GM11168 (cell line): ENCODE results near the gene ATP6V0E2.

Experiments
- in situ Hi-C: fragments of 300-500 bp; cut with MboI; formaldehyde crosslinking; loops from one replicate; pipeline ENCODE4 v1.12.0; 2022; ENCODE audit warnings: low sequenced_read_pairs; ENCODE audit not compliant: unreplicated experiment

ATP6V0E2 gene

DNA sequence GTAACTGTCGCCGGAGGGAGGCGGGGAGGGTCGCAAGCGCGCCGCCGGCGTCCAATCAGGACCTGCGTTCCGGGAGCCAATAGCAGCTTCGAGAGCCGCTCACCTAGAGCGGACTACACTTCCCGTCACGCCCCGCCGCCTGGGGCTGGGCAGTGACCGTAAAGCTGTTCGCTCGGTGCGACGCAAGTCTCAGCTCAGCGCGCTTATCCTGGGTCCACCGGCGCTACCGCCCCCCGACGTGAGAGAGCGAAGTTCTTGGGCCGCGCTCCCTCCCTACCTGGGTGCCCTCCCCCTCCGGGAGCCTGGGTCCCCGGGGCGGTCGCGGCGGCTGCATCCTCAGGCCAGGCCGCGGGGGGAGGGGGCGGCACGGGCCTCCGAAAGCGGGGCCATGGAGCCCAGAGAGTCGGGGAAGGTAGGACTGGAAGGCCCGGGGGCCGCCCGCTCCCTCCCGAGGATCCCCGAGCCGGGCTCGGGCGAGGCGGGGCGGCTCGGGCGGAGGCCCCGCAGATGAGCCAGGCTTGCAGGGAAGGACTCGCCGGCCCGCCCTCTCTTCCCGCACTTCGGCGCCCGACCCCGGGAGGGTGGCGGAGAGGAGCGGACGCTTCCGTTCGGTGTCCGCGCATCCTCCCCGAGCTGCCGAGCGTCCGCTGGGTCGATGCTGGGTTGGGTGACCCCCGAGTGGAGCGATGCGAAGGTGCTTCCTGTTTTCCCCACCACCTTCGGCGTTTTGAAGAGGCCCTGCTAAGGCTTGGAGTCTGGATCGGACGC, 35.4 kb upstream of the ATP6V0E2 start, which contains the start of gene ZNF862:
ZNF862 (plus strand) TSS at position 152 of the 768 bp plus-strand sequence; CDS start at position 389, 237 bp downstream.
- in situ Hi-C loops = no loop called here

DNA sequence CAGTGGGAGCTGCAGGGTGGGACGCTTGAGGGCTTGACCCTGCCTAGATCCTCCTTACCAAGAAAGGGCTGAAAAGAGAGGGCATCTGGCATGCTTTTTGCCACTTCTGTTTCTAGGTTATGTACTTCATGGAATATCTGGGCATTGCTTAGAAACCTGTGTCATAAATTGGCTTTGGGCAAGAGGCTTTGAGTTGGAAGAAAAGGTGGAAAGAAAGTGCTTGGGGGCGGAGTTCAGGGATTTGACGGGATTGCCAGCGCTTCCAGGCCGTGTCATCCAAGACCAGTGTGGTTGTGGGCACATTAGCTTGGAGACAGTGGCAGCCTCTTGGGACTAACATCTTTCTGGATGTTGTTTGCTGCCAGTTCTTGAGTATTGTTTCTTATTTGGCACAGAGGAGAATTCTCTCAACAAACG, 34.8 kb upstream of the ATP6V0E2 start:
- in situ Hi-C loops = no loop called here

DNA sequence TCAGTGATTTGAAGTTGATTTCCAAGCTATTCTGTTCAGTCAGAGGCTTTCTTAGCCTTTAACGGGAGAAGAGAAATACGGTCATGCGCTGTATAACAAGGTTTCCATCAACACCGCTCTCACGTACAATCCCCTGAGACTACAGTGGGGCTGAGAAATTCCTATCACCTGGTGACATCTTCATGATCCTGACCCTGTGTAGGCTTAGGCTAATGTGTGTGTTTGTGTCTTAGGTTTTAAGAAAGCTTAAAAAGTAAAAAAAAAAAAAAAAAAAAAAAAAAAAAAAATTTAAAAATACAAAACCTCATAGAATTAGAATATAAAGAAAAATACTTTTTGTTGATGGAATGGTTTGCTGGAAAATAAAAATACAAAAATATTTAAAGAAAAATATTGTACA, 33.8 kb upstream of the ATP6V0E2 start:
- in situ Hi-C loops = no loop called here

DNA sequence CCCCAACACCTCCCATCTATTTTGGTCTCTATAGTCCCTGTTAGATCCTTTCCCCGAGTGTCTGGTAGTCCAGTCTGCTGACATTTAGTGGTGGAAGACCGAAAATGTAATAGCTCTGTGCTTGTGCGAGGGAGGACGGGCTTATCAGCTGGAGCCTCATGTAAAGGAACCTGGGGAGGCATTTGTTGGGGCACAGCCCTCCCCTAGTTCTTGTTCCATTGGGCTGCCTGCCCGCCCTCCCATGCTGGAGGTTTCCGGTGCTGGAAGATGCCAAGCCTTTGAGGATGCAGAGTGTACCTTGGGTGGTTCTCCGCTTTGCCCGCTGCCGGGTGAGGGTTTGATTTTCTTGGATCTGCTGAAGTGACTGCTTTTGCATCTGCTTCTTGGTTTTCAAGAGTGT, 30.2 kb upstream of the ATP6V0E2 start:
- in situ Hi-C loops = no loop called here

DNA sequence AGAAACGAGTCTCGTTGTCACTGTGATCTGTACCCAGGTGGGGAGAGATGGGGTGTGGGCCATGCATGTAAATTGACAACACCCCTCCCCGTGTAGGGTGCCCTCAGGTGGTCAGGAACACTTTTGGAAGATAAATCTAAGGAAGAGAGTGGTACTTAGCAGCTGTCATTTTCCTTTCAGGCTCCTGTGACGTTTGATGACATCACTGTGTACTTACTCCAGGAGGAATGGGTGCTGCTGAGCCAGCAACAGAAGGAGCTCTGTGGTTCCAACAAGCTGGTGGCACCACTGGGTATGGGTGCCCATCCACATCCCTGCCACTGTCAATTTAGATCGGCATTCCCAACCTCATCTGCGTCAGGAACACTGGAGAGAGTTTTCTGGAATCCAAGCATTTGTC, 29.3 kb upstream of the ATP6V0E2 start:
- in situ Hi-C loops = no loop called here

DNA sequence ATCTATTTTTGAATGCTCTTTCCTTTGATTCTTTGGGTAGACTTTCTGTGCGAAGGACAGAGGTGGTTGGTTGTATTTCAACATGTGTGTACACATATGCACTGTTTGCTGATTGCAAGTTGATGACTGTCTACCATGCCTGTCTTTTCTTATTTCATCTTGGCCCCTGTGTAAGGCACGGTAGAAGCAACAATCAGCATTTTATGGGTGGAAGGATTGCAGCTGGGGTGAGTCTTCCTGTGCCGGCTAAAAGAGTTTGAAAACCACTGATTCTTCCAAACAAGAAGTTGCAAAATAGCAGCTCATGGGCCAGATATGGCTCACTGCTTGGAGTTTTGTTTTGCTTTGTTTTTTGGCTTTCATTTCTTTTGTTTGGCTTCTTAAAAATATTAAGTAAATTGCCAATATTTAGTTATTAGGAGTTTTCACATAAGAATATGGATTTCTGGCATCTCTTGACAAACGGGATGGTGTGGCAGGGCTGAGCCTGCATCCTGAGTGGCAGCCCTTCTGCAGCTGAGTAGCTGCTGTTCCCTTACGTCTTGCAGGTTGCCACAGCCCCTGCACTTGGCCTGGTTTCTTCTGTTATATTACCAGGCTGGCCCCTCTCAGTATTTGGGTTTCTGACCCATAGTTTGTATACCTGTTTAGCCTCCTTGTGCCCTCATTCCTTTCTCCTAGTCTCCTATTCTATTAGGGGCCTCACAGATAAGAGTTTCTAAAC, 28.4 kb upstream of the ATP6V0E2 start:
- in situ Hi-C loops = no loop called here

DNA sequence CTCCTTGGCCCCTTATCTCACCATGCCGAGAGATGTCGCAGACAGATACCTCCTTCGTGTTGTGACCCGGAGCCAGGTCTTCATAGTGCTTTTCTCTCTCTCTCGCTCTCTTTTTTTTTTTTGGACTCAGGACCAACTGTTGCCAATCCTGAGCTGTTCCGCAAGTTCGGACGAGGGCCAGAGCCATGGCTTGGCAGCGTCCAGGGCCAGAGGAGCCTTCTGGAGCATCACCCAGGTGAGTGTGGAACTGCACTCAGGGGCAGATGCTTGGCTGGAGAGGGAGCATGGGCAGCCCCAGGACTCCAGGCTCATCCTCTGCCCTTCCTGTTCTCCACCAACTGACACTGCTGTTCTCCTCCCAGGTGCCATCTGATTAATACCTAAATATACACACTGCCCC, 27.7 kb upstream of the ATP6V0E2 start:
- in situ Hi-C loops = no loop called here

DNA sequence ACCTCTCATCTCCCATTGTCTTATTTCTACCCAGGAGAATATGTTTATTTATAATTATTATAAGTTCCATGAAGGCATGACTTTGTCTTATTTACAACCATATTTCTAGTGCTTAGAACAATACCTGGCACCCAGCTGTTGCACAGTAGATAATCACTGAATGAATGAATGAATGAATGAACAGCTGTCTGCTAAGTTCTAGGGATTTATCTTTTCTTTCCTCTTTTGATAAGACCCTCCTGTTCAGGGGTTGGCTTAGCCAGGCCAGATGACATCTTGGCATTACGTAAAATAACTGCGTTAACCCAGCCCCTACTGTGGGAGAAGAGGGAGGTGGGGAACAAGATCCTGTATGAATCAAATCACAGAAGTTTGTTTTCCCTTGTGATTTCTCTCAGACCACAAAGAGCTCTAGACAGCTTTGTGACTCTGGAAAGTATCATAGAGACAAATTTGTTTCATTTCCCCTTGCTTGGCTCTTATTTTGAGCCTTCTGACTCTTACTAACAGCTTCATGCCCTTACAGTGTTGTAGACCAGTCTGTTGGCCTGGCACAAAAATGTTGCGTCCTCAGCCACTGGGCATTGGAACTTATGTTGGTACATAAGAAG, 27.2 kb upstream of the ATP6V0E2 start:
- in situ Hi-C loops = no loop called here

DNA sequence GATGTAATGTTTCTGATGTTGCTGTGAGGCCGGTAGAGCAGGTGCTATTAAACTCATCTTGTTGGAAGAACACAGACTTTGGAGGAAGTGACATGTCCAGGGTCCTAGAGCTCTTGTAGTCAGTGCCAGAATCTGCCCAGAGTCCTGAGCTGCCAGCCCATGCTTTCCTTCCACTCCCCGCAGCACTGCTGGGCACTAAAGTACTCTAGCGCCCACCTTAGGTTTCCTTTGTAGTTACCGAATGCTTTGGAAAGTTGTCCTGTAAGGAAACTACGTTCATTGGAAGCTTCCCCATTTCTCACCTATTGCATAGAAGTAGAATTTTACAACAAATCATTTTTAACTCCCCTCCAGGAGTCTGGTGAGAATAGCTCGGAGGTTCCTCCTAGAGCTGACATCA, 24.6 kb upstream of the ATP6V0E2 start:
- in situ Hi-C loops = no loop called here

DNA sequence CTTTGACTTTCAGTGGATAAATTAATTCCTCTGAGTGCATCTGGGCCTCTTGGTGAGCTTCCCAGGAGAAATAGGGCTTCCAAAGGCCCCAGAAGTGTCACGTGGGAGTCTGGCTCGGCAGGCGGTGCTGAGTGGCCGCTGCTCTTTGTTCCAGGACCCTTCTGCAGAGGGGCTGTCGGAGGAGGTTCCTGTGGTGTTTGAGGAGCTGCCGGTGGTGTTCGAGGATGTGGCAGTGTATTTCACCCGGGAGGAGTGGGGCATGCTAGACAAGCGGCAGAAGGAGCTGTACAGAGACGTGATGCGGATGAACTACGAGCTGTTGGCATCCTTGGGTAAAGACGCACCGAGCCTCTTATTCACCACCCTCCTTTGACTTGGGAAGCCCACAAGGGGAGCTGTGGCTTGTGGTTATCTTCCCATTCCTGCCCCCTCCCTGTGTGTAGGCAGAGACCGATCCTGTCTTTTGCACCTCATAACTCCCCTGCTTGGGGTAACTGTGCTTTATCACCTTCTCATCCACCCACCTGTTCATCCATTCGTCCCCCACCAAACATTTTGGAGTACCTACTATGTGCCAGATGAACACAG, 23.7 kb upstream of the ATP6V0E2 start:
- in situ Hi-C loops = no loop called here

DNA sequence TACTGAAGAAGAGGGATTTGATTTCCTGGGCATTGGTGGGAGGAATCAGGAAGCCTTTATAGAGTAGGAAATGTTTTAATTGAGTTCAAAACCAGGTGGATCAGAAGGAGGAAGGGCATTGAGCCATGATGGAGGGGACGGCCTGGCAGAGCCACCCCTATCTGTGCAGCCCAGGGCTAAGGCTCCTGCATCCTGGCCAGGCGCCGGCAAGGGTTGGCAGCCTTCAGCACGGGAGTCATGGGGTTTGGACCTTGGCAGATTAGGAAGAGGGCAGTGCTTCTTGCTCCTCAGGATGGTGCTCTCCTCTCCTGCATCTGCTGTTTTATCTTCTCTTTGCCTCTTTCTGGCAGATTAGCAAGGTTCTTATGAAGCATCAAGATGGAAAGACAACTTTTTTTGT, 23.1 kb upstream of the ATP6V0E2 start:
- in situ Hi-C loops = no loop called here

DNA sequence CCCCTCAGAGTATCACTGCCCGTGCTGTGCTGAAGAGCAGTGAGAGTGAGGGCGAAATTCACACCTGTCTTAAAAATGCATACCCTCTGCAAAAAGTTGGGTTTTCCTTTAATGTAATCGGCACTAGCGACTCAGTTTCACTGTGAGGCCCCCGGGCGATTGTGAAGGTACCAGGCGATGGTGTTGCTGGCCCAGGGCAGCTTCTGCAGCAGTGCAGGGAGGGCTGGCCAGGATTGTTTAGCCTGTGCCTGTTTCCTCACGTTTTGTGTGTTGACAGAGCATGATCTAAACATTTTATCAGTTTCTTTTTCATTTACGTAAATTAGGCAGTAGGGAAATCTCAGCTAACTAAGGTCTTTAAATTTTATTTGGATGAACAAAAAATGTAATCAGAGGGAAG, 22.3 kb upstream of the ATP6V0E2 start:
- in situ Hi-C loops = no loop called here

DNA sequence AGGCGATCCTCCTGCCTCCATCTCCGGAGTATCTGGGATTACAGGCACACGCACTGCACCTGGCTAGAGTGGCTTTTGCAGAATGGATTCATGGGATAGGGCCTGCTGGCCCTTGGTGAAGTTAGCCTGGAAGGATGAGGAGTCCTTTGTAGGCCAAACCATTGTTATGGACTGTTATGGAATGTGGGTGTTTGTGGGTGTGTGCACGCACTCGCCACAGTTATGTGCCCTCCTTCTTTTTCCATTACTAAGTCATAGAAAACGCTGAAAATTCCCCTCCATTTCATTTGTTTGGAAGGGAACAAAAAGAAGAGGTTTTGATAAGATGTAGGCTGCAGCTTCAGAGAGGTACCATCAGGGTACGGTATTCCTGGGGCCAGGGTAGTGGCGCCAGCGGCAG, 20.6 kb upstream of the ATP6V0E2 start:
- in situ Hi-C loops = no loop called here

DNA sequence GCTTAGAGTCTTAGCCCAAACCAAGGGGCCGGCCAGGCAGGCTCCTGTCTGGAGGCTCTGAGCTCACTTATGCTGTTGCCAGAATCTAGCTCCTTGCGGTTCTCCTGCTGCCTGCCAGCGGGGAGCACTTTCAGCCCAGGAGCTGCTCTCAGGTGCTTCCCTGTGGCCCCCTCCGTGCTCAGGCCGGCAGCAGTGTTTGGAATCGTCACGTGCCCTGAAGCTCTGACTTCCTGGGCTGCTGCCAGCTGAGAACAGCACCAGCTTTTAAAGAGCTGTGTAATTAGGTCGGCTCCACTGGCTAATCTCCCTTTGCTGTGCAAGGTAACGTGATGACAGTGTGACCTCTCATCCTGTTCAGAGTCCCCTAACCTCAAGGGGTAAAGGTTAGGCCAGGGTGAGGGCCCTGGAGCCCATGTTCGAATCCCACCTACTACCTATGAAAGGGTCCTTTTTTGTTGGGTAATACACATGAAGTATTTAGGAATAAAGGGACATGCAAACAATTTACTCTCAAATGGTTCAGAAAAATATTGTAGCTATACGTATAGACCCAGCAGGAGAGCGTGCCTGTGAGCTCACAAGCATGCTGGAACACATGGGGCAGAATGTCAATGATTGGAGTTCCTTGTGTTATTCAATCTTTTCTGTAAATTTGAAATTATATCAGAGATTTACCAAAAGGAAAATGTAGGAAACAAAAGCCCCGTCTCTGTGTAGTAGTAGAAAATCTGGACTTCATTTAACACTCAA, 19.0 kb upstream of the ATP6V0E2 start:
- in situ Hi-C loops = no loop called here

DNA sequence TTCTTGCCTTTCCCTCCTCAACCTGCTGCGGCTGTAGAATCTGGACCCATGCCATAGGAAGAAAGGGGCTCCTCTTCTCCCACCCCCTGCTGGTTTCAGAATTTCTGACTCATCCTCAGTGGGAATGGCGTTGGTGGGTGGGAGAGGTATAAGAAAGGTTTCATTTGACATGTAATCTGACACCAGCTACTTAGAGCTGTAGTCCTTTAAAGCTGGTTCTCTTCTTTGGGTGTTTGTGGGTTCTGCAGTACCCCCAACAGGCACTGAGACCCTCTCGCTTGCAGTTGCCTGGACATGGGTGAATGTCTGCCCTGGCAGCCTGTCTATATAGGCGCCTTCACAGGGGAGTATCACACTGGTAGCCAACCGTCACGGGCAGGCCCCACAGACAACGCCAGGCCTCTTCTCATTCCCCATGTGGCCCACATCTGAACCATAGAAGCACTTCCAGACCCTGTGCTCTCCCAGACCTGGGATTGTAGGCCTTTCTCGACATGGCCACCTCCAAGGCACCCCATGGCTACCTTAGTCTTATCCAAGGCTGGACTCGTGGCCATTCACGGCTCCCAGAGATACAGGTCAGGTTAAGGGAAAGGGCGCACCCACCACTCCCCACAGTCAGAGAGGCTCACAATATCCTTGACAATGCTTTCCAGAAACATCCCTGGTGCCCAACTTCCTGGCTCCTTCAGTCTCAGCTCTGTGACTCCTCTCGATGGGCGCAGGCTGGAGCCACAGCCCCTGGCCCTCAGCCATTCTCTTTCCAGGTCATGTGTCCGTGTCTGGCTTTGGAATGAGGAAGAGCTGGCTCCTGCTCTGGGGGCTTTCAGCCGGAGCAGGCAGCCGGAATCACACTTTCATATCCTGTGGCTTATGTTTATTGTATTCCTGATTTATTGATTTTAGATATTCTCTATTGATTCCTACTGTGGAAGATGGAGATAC, 18.1 kb upstream of the ATP6V0E2 start:
- in situ Hi-C loops = no loop called here

DNA sequence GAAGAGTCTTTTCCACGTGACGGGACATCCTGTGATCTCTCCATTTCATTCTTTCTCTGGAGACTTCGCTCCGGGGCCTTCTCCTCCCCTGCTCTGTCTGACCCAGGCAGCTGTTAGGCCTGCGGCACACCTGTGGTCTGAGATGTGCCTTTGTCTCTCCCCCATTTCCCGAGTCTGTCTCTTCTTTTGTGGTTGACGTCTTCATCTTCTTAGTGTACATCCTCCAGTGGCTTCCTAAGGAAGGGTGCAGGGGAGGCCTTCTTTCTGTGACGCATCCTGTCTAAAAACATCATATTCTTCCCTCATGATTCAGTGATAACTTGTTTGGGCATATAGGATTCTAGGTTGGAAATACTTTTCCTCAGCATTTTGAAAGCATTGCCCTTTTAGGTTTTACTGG, 17.2 kb upstream of the ATP6V0E2 start:
- in situ Hi-C loops = no loop called here

DNA sequence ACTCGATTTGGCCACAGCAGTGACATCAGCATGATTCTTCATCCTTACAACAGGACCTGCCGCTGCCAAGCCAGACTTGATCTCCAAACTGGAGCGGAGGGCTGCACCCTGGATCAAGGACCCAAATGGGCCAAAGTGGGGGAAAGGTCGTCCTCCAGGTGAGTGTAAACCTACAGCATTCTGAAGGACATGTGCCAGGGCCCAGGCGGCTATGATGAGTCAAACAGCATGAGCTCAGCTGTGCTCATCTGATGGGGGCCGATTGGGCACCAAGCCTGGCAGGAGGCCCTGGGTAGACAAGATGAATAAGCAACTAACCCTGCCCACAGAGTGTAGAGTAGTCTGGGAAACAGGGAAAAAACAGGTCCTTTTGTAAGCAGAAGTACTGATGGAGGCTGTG, 14.4 kb upstream of the ATP6V0E2 start:
- in situ Hi-C loops = no loop called here

DNA sequence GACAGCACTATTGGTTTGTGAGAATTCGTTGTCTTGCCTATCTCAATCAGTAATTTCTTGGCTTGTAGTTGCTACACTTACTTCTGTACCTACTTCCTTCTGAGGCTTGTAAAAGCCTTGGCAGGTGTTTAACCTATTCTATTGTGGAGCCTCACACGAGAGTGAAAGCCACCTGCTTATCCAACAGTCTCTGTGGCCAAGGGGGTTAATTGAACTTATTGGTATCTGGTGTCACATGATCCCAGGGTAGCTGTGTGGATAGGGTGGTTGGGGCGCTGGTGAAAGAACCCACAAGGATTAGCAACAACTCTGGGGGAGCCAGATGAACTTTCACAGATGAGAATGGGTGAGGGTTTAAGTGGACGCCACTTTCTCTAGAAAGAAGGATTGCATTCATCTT, 13.9 kb upstream of the ATP6V0E2 start:
- in situ Hi-C loops = no loop called here
